NCI-H774 (cell line): ENCODE results near the gene ADCY2.

Experiments
- DNase-seq: peaks from one replicate; lab custom pipeline; 2025; lab: John Stamatoyannopoulos, UW

The ADCY2 gene

GRCh38 chr5:7395947-7396712, at the start of gene ADCY2:
ADCY2 (plus strand) TSS chr5:7396138; CDS start chr5:7396297, 159 bp downstream.
- DNase-seq = no peak

GRCh38 chr5:7347377-7347776, 48.6 kb upstream of the ADCY2 start:
- DNase-seq = no peak

- no peak for DNase-seq
Observed at GRCh38 chr5:7348168-7348854, 47.6 kb upstream of the ADCY2 start.

- DNase-seq = no peak
Observed at GRCh38 chr5:7361593-7361992, 34.3 kb upstream of the ADCY2 start.

GRCh38 chr5:7363067-7363677, 32.8 kb upstream of the ADCY2 start:
- no peak for DNase-seq

GRCh38 chr5:7364226-7364875, 31.6 kb upstream of the ADCY2 start:
- DNase-seq = no peak

- no peak for DNase-seq
Observed at GRCh38 chr5:7367780-7368179, 28.2 kb upstream of the ADCY2 start.

GRCh38 chr5:7372399-7372798, 23.5 kb upstream of the ADCY2 start:
- DNase-seq = no peak

GRCh38 chr5:7374186-7374585, 21.8 kb upstream of the ADCY2 start:
- DNase-seq = no peak

GRCh38 chr5:7375457-7375856, 20.5 kb upstream of the ADCY2 start:
- no peak for DNase-seq

- DNase-seq = no peak
Observed at GRCh38 chr5:7376871-7377270, 19.1 kb upstream of the ADCY2 start.

- DNase-seq = no peak
Observed at GRCh38 chr5:7377761-7378160, 18.2 kb upstream of the ADCY2 start.

- no peak for DNase-seq
Observed at GRCh38 chr5:7382588-7382987, 13.3 kb upstream of the ADCY2 start.

GRCh38 chr5:7385681-7386080, 10.3 kb upstream of the ADCY2 start:
- DNase-seq = no peak

- no peak for DNase-seq
Observed at GRCh38 chr5:7388553-7388952, 7.4 kb upstream of the ADCY2 start.

GRCh38 chr5:7391215-7391614, 4.7 kb upstream of the ADCY2 start:
- no peak for DNase-seq

- peak; percentile 64 for DNase-seq
Observed at GRCh38 chr5:7391814-7392692, 3.9 kb upstream of the ADCY2 start.

GRCh38 chr5:7392693-7393024, 3.3 kb upstream of the ADCY2 start:
- no peak for DNase-seq

- DNase-seq = no peak
Observed at GRCh38 chr5:7393921-7394799, 1.8 kb upstream of the ADCY2 start.

GRCh38 chr5:7394889-7395431, 978 bp upstream of the ADCY2 start:
- DNase-seq = no peak
